PC-9 (cell line): ENCODE data around the gene MIA.

Experiments
- EZH2 ChIP-seq: fragments of 200-600 bp; sonication (generic); IDR thresholded peaks from 2 replicates; pipeline ENCODE4 v1.8.0; 2017; ENCODE audit warnings: antibody characterized with exemption, low read depth
- TF ChIP-seq, protein P1 (sequence below): fragments of 200-600 bp; sonication (generic); conservative IDR thresholded peaks from 2 replicates; pipeline ENCODE4 v1.6.1; 2017; ENCODE audit warnings: mixed run types, antibody characterized with exemption, mild to moderate bottlenecking, moderate library complexity

DNA sequence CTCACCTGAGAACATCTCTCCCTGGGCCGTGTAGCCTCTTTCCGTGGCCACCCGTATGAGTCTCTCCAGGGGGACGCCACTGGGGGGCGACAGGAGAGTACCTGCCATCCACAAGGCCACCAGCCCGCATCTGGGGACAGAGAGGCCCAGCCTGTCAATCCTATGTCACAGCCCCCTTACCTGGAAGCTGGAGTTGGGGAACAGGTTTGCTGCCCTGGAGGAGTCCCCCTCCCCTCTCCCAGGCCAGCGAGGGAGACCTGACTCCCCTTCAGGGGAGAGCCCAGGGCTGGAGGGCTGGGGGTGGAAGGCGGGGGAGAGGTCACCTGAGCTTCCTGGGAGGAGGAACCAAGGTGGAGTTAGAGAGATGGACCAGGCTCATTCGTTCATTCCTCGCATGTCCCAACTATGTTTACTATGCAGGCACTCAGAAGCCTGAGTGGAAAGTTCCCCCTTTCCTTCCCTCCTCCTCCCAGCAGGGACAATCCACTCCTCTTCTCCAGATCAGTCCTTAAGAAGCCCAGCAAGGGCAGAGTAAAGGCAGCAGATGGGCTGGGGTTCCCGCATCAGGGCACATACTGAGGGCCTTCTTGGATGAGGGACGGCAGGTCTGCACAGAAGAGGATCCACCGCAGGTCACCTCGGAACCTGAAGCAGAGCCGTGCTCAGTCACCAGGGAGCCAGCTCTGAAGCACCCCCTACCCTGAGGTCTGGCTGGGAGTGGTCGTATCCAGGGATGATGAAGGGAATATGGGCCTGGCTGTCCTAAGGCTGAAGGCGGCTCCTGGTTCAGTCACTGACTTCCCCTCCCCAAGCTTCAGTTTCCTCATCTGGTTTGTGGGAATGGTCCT, 30.5 kb upstream of the MIA start:
- TF ChIP-seq, protein P1, sequence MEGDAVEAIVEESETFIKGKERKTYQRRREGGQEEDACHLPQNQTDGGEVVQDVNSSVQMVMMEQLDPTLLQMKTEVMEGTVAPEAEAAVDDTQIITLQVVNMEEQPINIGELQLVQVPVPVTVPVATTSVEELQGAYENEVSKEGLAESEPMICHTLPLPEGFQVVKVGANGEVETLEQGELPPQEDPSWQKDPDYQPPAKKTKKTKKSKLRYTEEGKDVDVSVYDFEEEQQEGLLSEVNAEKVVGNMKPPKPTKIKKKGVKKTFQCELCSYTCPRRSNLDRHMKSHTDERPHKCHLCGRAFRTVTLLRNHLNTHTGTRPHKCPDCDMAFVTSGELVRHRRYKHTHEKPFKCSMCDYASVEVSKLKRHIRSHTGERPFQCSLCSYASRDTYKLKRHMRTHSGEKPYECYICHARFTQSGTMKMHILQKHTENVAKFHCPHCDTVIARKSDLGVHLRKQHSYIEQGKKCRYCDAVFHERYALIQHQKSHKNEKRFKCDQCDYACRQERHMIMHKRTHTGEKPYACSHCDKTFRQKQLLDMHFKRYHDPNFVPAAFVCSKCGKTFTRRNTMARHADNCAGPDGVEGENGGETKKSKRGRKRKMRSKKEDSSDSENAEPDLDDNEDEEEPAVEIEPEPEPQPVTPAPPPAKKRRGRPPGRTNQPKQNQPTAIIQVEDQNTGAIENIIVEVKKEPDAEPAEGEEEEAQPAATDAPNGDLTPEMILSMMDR = no peak
- TF ChIP-seq EZH2 = no peak
